SW480 (cell line): ENCODE measurements around the gene AKR1B1.
A peak's percentile ranks its signal among the peaks of the same experiment; 100 is the strongest.

Source experiments
- DNase-seq: peaks from one replicate; pipeline ENCODE4 v3.0.0-alpha.2; 2016; ENCODE audit warnings: low spot score

The AKR1B1 gene

GRCh38 chr7:134444198-134444960 lies 14.5 kb downstream of the AKR1B1 start:
- no peak for DNase-seq

- no peak for DNase-seq
Measured at GRCh38 chr7:134443396-134444070, 15.4 kb downstream of the AKR1B1 start.

DNA sequence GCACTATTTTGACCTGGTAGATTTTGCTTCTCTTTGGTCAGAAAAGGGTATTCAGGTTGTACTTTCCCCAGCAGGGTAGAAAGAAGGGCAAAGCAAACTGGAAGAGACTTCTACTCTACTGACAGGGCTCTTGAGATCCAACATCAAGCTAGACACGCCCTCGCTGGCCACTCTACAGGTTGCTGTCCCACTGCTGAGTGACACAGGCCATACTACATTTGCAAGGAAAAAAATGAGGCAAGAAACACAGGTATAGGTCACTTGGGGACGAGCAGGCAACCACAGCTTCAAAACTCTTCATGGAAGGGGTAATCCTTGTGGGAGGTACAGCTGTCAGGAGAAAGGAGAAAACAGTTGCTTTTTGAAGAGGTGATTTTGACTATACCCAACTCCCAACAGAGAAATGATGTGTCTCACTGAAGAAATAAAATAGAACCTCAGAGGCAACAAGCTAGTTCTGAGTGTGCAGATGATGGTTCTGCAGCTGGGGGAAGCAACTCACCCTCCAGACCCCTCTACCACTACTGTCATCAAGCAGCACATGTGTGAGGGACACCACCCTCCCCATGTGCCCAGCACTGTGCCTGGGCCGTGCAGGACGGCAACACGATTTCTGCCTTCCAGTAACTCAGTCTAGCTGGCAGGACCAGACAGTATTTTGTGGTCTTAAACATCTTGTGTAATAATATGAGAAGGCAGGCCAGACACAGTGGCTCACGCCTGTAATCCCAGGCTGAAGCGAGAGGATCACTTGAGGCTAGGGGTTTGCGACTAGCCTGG lies 16.3 kb downstream of the AKR1B1 start:
- DNase-seq = no peak

DNA sequence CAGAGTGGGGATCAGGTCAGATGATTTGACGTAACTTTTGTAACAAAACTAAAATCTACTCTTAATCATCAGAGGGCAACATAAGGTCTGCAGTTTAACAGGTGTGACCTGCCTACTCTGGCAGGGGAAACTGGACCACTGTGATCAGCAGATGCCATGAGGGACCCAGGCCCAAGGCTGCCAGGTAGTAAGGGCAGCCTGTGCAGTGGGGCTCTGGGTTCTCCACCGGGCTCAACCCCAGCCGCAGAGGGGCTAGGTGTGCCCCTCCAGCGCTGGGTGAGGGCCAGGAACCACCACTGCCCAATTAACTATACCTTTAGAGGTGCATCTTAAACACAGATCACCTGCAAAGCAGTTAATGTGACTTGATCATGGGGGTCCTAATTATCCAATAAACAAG lies 17.6 kb downstream of the AKR1B1 start:
- no peak for DNase-seq

- no peak for DNase-seq
Measured at GRCh38 chr7:134440476-134440875, 18.4 kb downstream of the AKR1B1 start.

GRCh38 chr7:134440067-134440466 lies 18.8 kb downstream of the AKR1B1 start:
- DNase-seq = no peak

DNA sequence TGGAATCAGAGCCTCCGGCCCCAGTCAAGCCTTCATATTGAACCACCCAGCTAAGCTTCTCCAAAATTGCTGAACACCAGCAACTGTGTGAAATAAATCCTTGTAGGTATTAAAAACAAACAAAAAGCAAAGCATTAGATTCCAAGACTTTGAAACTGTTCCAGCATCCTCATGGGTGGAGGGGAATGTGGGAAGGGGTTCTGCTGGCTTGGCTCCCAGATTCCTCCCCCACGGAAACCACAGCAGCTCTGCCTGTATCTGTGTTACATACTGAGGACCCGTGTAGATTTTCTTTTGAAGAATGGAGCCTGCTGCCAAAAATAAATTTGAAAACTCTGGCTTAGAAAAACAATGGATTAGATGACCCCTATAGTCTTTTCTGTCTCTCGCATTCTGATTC lies 20.0 kb downstream of the AKR1B1 start:
- DNase-seq = no peak

DNA sequence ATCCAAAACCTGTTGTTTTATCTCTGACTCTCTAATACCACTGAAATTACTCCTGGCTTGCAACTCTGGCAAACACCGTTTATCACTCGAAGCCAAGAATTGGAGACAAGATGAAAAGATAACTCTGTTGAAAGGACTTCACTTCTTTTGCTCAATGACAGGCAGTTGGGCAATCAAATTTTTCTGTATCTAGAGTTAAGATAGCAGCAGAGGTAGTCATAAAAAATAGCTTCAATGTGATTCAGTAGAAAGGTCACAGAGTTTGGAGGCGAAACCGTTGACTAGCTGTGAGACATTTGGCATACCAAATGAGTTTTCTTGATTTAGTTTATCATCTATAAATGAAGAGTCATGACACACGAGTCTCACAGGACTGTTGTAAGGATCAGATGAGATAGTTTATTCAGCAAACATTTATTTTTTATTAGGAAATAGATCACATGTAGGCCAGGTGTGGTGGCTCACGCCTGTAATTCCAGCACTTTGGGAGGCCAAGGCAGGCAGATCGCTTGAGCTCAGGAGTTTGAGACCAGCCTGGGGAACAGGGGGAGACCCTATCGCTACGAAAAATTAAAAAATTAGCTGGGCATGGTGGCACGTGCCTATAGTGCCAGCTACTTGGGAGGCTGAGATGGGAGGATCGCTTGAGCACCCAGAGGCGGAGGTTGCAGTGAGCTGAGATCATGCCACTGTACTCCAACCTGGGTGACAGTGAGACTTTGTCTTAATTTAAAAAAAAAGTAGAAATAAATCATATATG lies 23.6 kb downstream of the AKR1B1 start:
- no peak for DNase-seq

DNA sequence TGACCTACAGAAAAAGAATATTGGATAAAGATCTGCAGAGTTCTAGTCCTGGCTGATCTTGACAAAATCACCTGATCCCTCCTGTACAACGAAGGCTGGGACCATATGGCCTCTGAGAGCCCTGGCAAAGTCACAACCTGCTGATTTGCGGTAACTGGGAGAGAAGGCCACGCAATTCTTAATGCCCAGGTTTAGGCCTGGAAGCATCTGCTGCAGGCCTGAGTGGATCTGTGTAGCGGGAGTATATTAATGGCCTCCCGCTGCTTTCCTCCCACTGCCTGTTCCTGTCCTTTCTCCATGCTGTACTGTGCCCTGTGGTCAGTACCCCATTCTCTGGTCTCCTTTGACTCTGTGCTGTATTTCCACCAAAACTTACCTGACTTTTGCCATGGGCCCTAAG lies 24.2 kb downstream of the AKR1B1 start:
- DNase-seq = no peak

- DNase-seq = no peak
Measured at GRCh38 chr7:134433430-134433829, 25.5 kb downstream of the AKR1B1 start.

DNA sequence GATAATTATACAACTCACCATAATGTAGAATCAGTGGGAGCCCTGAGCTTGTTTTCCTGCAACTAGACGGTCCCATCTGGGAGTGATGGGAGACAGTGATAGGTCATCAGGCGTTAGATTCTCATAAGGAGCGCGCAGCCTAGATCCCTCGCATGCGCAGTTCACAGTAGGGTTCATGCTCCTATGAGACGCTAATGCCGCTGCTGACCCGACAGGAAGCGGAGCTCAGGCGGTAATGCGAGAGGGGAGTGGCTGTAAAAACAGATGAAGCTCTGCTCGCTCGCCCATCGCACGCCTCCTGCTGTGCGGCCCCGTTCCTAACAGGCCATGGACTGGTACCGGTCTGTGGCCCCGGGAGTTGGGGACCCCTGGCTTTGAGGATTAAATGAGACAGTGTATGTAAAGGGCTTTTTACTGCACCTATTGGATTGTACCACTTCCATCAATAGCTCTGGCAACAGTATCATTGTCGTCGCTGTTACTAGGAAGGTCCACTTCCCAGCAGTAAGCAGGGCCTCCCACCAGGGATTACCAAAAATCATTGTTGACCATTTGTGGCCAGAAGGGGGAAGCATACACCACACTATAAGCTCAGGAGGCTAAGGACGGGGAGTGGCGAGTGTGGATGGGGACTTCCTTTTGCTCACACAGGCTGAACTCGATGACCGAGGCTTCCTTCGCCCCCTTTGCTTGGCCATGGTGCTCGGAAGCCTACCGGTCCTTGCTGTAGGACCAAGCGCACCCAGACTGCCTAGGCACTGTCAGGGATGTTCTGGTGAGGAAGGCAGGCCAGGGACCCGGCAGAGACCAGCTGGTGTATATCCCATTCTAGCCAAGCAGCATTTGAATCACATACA lies 26.4 kb downstream of the AKR1B1 start:
- peak; percentile 94 for DNase-seq

- DNase-seq = peak; percentile 7
Measured at GRCh38 chr7:134431815-134432214, 27.1 kb downstream of the AKR1B1 start.

DNA sequence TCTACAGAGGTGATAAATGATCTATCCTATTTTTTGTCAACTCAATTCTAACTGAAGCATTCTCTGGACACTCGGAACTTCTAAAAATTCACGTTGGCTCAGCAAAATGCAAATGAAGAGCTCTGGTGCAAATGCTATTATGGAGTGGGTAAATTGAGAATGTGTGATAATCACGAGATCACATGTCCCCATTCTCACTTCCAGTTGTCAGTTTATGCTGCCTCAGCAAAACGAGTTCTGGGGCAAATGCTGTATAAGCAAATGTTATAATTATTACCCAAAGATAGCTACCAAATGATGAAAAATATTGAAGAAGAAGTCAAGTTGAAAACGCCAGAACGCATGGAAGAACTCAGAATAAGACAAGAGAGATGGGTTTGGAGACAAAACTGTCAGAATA lies 29.4 kb downstream of the AKR1B1 start:
- no peak for DNase-seq

GRCh38 chr7:134428942-134429341 lies 30.0 kb downstream of the AKR1B1 start:
- DNase-seq = no peak

DNA sequence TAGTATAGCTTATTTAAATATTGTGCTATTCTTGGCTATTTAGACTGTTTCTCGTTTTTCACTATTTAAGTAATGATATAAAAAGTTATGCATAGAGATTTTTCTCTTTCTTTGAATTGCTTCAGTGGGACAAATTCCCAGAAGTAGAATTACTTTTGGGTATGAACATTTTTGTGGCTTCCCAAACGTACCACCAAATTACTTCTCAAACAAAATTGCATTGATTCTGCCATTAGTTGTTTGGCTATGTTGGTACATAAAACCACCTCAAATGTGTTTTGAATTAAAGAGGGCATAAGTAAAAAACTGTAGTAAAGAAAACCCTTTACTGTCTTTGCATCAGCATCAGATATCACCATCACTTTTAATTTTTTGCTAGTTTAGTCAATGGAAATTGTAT lies 31.0 kb downstream of the AKR1B1 start:
- no peak for DNase-seq

- DNase-seq = no peak
Measured at GRCh38 chr7:134425777-134426176, 33.1 kb downstream of the AKR1B1 start.

GRCh38 chr7:134422638-134423037 lies 36.3 kb downstream of the AKR1B1 start:
- no peak for DNase-seq

DNA sequence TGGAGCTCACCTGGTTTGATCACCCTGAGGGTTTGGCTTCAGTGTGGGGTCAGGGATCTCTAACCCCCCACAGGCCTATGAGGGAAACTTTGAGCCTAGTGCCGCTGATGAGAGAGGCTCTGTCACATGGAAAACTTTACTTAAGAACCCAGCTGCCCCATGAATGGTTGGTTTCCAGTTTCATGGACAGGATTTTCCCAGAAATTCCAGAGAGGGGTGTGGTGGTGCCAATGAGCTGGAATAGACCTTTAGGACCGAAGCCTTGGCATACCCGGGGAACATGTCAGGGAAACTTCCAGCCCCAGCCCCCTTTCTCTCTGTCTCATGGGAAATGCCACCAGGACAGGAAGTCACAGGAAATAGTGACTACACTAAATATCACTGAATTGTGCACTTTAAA lies 36.9 kb downstream of the AKR1B1 start:
- peak; percentile 60 for DNase-seq

DNA sequence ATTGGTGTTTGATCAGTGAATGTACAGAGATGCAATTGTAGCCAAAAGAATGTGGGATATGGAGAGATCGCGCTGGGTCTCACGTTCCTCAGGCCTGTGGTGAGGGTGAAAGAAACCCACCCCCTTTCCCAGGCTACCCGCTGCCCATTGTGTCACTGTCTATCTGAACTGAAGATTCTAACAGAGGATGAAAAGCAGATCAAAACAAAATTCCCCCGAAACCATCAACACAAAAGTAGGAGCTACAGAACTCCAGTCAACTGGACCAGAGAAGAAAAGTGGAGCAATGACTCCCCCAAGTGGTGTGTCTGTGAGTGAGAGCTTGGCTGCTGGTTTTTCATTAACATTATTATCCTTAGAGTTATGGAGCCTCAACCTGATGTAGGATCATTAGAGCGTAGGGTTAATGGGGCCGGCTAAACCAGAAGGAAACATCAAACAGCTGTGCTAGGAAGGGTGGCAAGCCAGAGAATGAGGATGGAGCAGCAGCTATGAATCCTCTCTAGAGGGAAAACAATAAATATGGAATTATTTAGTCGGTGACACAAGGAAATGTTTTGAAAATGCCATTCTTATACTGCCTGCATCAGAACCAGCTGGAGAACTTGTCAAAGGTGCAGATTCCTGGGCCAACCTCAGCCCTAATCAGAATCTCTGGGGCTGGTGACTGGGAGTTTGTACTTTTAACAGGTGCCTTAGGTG lies 38.3 kb downstream of the AKR1B1 start:
- peak; percentile 62 for DNase-seq

GRCh38 chr7:134419875-134420274 lies 39.0 kb downstream of the AKR1B1 start:
- DNase-seq = peak; percentile 43

DNA sequence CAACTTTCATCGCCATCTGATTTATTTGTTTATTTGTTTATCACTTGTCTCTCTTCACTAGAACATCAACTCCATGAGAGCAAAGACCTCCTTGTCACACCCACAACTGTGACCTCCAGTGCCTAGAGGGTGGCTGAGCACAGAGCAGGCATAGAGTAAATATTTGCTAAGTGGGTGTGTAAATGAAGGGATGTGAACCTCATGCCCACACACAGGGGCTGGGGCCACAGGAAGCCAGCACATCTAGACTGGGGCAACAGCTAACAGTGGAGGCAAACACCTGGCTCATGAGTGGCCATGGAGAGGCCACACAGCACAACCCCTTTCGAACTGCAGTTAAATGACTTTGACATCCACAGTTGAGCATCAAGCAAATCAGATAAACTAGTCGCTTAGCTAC lies 39.8 kb downstream of the AKR1B1 start:
- DNase-seq = no peak
